Ishikawa (cell line): ENCODE data around the gene TMEM19.

Experiments used
- CEBPB ChIP-seq: IDR thresholded peaks from 2 replicates; pipeline ENCODE4 v1.6.1; 2012
- CREB1 ChIP-seq: IDR thresholded peaks from 2 replicates; pipeline ENCODE4 v1.6.1; 2012; ENCODE audit warnings: low read depth
- EP300 ChIP-seq: IDR thresholded peaks from 2 replicates; pipeline ENCODE4 v1.6.1; 2012; ENCODE audit warnings: borderline replicate concordance
- FOXM1 ChIP-seq: IDR thresholded peaks from 2 replicates; pipeline ENCODE4 v1.6.1; 2012; ENCODE audit warnings: low read depth, borderline replicate concordance
- RAD21 ChIP-seq: IDR thresholded peaks from 2 replicates; pipeline ENCODE4 v1.6.1; 2012; ENCODE audit warnings: low read depth
- REST ChIP-seq: IDR thresholded peaks from 2 replicates; pipeline ENCODE4 v1.6.1; 2012; ENCODE audit warnings: low read depth, mild to moderate bottlenecking
- TAF1 ChIP-seq: IDR thresholded peaks from 2 replicates; pipeline ENCODE4 v1.6.1; 2012; ENCODE audit warnings: low read depth, mild to moderate bottlenecking
- USF1 ChIP-seq: IDR thresholded peaks from 2 replicates; pipeline ENCODE4 v1.6.1; 2012
- ZBTB7A ChIP-seq: IDR thresholded peaks from 2 replicates; pipeline ENCODE4 v1.6.1; 2012; ENCODE audit warnings: low read depth

GRCh38 chr12:71732357-71732712, 46.5 kb downstream of the TMEM19 start:
- no peak for TF ChIP-seq CEBPB
- TF ChIP-seq FOXM1, result no peak
- TF ChIP-seq ZBTB7A, result no peak
- TF ChIP-seq TAF1, result no peak
- TF ChIP-seq EP300, result no peak
- TF ChIP-seq RAD21, result no peak
- TF ChIP-seq CREB1, result no peak
- TF ChIP-seq REST, result no peak
- TF ChIP-seq USF1, result no peak
